ENCODE measurements around the gene PCOLCE2. TPM values are rescaled to one million over a fixed set of nuclear protein-coding genes. Genes with fewer than 3 reads are reported as not detected.

PCOLCE2 gene
- total and polyA plus RNA-seq, 2 donors (not counting 3 experiments of a cell fraction or from before 2014, with no cell fraction given) = not detected

DNA sequence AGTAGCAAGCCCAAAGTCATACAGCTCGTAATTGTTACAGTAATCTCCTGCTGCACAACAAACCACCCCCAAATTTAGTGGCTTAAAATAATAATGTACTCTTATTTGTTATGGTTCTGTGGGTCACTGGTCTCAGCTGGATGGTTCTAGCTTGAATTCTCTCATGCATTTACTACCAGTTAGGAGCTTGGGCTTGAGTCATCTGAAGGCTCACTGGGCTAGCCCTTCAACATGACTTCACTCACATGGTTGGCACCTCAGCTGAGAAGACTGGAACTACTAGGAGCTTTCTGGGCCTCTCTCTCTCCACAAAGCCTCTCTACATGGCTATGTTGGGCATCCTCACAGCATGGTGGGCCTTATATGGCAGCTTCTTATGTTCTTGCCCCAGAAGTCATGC is 12.5 kb downstream of the PCOLCE2 start:
- Histone ChIP-seq H3K4me1 (ENCODE audit: control insufficient read depth, extremely low read depth, insufficient read depth, low read length) (no peaks in the 10 kb centered on the region), H3K27ac (ENCODE audit: insufficient read depth, low read depth, low read length) (no peak overlapping the region), H4K20me1 (replicated peaks; ENCODE audit: control insufficient read depth, extremely low read depth, insufficient read depth, low read length) (no peaks in the 10 kb centered on the region), H3K36me3 (ENCODE audit: control insufficient read depth in 2 of 2, extremely low read depth in 1 of 2, insufficient read depth in 2 of 2, low read length in 2 of 2) (no peaks in the 10 kb centered on the region), H3K9me1 (replicated peaks; ENCODE audit: control insufficient read depth, extremely low read depth, insufficient read depth, low read length) (no peaks in the 10 kb centered on the region), H2AFZ (ENCODE audit: low read depth, low read length) (no peak overlapping the region), H3K27me3 (ENCODE audit: control insufficient read depth in 2 of 2, insufficient read depth in 2 of 2, low read length in 2 of 2) (peaks cover 0 to 3% of the 10 kb centered on the region in 2 experiments), H3K79me2 (ENCODE audit: control insufficient read depth, insufficient read depth, low read length) (no peaks in the 10 kb centered on the region), H3K4me3 (replicated peaks in 1 of 3; ENCODE audit: insufficient read depth in 1 of 3, low read depth in 1 of 3, low read length in 3 of 3) (no peak overlapping the region), H3K4me2 (ENCODE audit: insufficient read depth, low read length) (no peak overlapping the region), H3K9ac (replicated peaks; ENCODE audit: extremely low read depth, insufficient read depth, low read length) (no peak overlapping the region), H3K9me3 (replicated peaks; ENCODE audit: control insufficient read depth, insufficient read depth, low read length) (no peaks in the 10 kb centered on the region)
- no peak for FAIRE-seq
- dilution Hi-C loops (cut with MboI; ENCODE audit: extremely low pct_ligation_motif_present, low sequenced_read_pairs) (no loop called here), intact Hi-C loops (cut with micrococcal nuclease) (no loop called here)
- TF ChIP-seq, protein P1, sequence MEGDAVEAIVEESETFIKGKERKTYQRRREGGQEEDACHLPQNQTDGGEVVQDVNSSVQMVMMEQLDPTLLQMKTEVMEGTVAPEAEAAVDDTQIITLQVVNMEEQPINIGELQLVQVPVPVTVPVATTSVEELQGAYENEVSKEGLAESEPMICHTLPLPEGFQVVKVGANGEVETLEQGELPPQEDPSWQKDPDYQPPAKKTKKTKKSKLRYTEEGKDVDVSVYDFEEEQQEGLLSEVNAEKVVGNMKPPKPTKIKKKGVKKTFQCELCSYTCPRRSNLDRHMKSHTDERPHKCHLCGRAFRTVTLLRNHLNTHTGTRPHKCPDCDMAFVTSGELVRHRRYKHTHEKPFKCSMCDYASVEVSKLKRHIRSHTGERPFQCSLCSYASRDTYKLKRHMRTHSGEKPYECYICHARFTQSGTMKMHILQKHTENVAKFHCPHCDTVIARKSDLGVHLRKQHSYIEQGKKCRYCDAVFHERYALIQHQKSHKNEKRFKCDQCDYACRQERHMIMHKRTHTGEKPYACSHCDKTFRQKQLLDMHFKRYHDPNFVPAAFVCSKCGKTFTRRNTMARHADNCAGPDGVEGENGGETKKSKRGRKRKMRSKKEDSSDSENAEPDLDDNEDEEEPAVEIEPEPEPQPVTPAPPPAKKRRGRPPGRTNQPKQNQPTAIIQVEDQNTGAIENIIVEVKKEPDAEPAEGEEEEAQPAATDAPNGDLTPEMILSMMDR (IDR thresholded peaks at IDR 0.05; ENCODE audit: extremely low read depth in 1 of 2, insufficient read depth in 1 of 2, low read depth in 1 of 2, low read length in 2 of 2) = no peak
- TF ChIP-seq POLR2A (IDR thresholded peaks at IDR 0.05; ENCODE audit: low read depth, low read length) = no peak
- TF ChIP-seq JUN (IDR thresholded peaks at IDR 0.05; ENCODE audit: borderline replicate concordance, insufficient read depth, insufficient read length, low read depth) = no peak
- TF ChIP-seq, protein P2, sequence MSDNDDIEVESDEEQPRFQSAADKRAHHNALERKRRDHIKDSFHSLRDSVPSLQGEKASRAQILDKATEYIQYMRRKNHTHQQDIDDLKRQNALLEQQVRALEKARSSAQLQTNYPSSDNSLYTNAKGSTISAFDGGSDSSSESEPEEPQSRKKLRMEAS (IDR thresholded peaks at IDR 0.05; ENCODE audit: insufficient read depth, insufficient read length) = no peak
- no peak for TF ChIP-seq GATA2 (IDR thresholded peaks at IDR 0.05; ENCODE audit: insufficient read depth, insufficient read length, low read depth, low read length)
- no peak for TF ChIP-seq MYC (IDR thresholded peaks at IDR 0.05; ENCODE audit: low read depth, low read length)
- no peak for TF ChIP-seq FOS (IDR thresholded peaks at IDR 0.05; ENCODE audit: borderline replicate concordance, insufficient read depth, low read length)
- POLR2A ChIA-PET = no interaction called here
- DNase-seq (ENCODE audit: low read depth, low spot score) = no peak
- BruUV-seq (replicated peaks) = no TSS peak
- CTCF ChIA-PET = no interaction called here

Measured in endothelial cell of umbilical vein (primary cell).